ENCODE data around the gene CD101.

GRCh38 chr1:117017648-117018047, 16.1 kb downstream of the CD101 start:
- TF ChIP-seq CTCF (IDR thresholded peaks at IDR 0.05 in 8 of 11, conservative IDR thresholded peaks at IDR 0.05 in 3 of 11) (no peak), POLR2A (IDR thresholded peaks at IDR 0.05) (no peak)

Measured in spleen (tissue), 7 donors.